HG03095 (cell line): ENCODE data around the gene SPEF2.
A peak's percentile ranks its signal among the peaks of the same experiment; 100 is the strongest.

ENCODE experiments used
- ATAC-seq: cut with Tn5 transposase; IDR thresholded peaks from one replicate; pipeline ENCODE4 v1.9.1; 2021; ENCODE audit warnings: moderate library complexity; ENCODE audit not compliant: unreplicated experiment

SPEF2 gene

DNA sequence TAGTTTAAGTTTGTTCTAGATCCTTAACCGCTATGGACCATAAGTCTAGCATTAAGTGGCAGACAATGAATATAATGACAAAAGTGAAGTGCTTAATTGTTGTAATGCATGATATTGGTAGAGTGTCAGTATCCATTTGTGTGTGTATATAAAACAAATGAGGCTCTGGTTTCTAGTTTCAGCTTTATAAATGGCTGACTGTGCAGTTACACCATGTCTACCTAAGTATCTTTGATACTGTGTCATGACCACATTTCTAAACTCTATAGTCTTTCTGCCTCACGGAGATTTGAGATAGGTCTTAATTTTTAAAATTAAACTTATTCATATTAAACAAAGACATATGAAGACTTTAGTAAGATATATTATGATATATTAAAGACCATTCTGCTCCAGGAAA is 92.0 kb downstream of the SPEF2 start:
- ATAC-seq = no peak

DNA sequence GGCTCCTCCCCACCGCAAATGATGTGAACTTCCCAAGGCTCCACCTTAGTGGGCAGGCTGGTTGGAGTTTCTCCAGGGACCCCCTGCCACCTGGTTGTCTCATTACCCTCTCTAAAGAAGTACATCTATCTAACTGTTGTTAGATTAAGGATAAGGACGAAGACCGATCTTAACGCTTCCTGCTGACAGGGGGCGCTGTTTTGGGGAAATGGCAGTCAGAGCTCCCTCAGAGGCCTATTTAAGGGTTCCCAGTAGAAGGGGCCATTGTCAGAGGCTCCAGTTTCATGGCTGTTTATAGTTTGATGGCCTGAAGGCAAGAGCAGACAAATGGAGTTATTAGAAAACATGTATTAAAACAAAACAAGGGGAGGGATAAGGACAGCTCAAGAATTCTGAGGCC is 100.1 kb downstream of the SPEF2 start:
- ATAC-seq = no peak

- ATAC-seq = no peak
These were observed 118.1 kb downstream of the SPEF2 start for GRCh38 chr5:35735718-35736117.

DNA sequence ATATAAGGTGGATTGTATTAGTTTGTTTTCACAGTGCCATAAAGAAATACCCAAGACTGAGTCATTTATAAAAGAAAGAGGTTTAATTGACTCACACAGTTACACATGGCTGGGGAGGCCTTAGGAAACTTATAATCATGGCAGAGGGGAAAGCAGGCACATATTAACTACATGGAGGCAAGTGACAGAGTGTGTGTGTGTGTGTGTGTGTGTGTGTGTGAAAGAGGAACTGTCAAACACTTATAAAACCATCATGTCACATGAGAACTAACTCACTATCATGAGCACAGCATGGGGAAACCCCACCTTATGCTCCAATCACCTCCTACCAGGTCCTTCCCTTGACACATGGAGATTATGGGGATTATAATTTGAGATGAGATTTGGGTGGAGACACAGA is 118.6 kb downstream of the SPEF2 start:
- ATAC-seq = no peak

- no peak for ATAC-seq
These were observed 123.6 kb downstream of the SPEF2 start for GRCh38 chr5:35741126-35741716.

GRCh38 chr5:35741971-35742370 is 124.3 kb downstream of the SPEF2 start:
- ATAC-seq = no peak

GRCh38 chr5:35743644-35744043 is 126.0 kb downstream of the SPEF2 start:
- no peak for ATAC-seq

GRCh38 chr5:35745193-35745592 is 127.5 kb downstream of the SPEF2 start:
- ATAC-seq = no peak

DNA sequence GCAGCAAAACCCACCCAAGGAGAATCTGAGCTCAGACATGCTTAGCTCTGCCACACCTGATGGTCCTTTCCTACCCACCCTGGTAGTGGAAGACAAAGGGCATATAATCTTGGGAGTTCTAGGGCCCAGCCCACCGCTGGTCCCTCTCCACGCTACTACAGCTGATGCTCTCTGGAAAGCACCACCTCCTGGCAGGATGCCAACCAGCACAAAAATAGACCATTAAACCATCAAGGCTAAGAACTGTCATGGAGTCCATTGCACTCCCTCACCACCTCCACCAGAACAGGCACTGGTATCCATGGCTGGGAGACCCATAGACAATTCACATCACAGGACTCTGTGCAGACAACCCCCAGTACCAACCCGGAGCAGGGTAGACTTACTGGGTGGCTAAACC is 128.0 kb downstream of the SPEF2 start:
- no peak for ATAC-seq

DNA sequence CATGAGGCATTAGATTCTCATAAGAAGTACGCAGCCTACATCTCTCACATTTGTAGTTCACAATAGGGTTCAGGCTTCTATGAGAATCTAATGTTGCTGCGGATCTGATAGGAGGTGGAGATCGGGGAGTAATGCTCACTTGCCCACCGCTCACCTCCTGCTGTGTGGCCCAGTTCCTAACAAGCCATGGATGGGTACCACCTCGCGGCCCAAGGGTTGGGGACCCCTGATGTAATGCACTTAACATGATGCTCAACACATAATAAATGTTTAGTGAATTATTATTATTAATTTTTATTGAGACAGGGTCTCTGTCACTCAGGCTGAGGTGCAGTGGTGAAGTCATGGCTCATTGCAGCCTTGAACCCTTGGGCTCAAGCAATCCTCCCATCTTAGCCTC is 134.3 kb downstream of the SPEF2 start:
- no peak for ATAC-seq

GRCh38 chr5:35753500-35753899 is 135.8 kb downstream of the SPEF2 start:
- ATAC-seq = no peak

DNA sequence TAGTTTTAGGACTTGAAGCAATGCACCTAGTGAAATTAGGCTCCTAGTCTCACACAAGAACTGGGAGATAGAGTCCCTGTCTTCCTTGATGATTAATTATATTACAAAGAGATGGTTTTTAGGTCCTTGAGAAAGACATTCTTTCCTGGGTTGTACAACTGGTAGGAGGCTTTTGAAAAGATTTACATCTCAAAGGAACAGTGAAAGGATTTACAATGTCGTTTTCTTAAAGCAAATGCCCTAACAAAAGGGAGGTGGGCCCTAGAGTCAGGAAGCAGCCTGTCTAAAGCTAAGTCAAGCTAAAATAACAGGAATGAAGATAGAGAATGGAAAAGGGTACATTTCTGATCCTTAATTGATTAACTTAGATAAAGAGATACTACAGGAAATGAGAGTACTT is 136.8 kb downstream of the SPEF2 start:
- ATAC-seq = no peak

DNA sequence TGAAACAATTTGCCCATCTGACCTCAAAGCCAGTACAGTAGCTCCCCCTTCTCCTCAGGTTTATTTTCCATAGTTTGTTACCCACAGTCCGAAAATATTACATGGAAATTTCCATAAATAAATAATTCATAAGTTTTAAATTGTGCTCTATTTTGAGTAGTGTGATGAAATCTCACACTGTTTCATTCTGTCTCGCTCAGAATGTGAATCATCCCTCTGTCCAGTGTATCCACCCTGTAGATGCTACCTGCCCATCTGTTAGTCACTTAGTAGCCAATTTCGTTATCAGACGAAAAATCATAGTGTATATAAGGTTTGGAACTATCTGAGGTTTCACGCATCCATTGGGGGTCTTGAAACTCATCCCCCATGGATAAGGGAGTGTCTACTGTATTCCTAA is 138.3 kb downstream of the SPEF2 start:
- ATAC-seq = no peak

DNA sequence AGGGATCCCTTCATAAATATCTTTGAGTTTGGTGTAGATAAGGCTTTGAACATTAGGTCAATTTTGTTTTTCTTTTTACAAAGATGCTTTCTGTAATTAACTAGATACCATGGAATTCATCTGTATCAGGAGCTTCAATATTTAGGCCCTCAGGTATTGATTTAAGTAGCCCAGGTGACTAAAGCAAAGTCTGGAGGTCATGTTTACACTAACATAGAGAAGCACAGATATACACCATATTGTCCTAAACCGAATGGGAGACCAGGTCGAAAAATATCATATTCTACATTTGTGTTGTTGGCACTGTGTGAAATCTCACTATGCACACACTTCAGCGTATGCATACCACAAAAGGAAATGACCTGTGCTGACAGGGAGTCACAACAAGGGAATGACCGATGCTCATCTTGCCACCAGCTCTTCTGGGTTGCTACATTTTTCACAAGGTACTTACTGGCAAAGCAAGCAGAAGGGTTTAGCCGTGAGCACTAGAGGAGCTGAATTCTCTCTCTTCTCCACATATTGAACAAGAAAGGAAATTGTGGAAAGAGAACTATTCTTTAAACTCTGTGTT is 140.6 kb downstream of the SPEF2 start:
- no peak for ATAC-seq

DNA sequence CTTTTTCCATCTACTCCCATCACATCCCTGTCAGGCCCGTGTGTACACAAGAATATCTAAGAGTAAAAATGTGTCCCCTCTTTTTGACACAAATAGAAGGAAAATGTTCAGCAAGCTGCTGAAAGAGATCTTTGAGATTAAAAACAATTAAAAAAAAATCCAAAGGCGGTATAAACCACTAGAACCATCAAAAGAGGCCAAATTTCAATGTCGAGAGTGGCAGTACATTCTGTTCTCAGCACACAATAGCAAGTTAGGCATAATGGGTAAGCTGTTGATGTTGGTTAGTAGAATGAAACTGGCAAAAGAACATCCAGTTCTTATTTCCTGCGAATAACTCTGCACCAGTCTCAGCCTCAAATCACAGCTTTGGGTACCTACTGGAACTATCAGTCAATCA is 143.9 kb downstream of the SPEF2 start:
- ATAC-seq = no peak

- ATAC-seq = no peak
These were observed 144.7 kb downstream of the SPEF2 start for GRCh38 chr5:35762368-35762767.

GRCh38 chr5:35765921-35766320 is 148.3 kb downstream of the SPEF2 start:
- ATAC-seq = no peak

DNA sequence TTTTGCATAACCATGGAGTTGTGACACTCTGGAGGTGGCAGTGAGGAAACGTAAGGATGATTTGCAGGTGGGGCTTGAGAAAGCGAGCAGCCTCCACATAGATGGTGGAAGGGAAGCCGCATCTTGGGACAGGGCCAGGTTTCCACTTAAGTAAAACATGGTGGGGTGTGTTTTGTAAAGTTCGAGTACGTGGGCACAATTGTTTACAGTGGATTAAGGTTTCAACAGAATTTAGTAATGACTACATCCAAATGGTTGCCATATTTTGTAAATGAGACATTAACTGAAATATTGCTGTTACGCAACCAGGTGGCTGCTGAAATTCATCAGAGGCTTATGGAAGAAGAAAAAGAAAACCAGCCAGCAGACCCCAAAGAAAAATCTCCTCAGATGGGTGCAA is 153.6 kb downstream of the SPEF2 start:
- ATAC-seq = no peak

DNA sequence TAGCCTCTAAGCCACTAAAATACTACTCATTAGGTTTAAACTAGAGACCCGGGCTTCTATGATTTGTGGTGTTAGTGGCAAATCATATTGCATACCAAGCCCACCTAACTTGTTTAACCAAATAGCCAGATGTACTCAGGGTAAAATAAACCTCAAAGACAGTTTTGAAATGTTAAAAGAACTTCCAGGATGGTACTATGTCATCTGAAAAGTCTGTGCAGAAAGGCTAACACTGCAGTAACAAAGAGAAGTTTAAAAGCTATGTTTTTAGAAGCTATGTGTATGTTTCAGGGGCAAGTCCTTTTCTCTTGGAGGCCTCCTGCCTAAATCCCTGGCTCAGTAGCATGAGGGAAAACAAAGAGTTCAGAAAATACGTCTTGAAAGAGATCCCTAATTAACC is 154.2 kb downstream of the SPEF2 start:
- no peak for ATAC-seq

DNA sequence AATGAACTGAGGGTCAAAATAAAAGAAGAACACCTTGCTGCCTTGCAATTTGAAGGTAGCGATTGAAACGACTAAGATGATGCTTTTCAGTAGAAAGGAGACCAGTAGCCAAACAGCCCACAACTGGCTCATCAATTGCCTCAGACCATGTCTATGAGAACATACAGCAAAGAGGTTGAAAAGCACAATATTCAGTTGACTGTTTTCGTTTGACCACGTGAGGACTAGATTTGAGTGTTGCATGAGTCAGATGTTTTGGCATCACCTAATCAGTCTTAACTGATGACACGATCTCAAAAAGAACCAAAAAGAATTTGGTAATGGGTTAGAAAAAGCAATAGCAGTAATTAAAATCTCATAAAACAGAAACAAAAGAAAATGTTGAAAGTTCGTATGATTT is 156.3 kb downstream of the SPEF2 start:
- no peak for ATAC-seq

- no peak for ATAC-seq
These were observed 159.1 kb downstream of the SPEF2 start for GRCh38 chr5:35776757-35777156.

- peak; percentile 79 for ATAC-seq
These were observed 159.9 kb downstream of the SPEF2 start for GRCh38 chr5:35777358-35778087.
